Activated CD8-positive, alpha-beta T cell treated with anti-CD3 and anti-CD28 coated beads for 36 hours (primary cell): ENCODE results near the gene ACOX1. TPM values are rescaled to one million over a fixed set of nuclear protein-coding genes. Genes with fewer than 3 reads are reported as not detected.
A peak's percentile ranks its signal among the peaks of the same experiment; 100 is the strongest.

ENCODE experiments used
- ATAC-seq: fragments of 200-7000 bp; cut with Tn5 transposase; one replicate; pipeline ENCODE4 v1.10.0; 2021; ENCODE audit warnings: mild to moderate bottlenecking, moderate library complexity
- CTCF ChIA-PET: fragments of 350-600 bp; sonication (Branson Sonifier 250); formaldehyde crosslinking; loops from one replicate; lab custom pipeline; 2021; ENCODE audit warnings: antibody characterized with exemption; lab: Charles Lee
- POLR2A ChIA-PET: fragments of 350-600 bp; sonication (Branson Sonifier 250); formaldehyde crosslinking; loops from one replicate; lab custom pipeline; 2021; ENCODE audit warnings: antibody characterized with exemption; lab: Charles Lee
- DNase-seq: peaks from one replicate; pipeline ENCODE4 v3.0.0-alpha.2; 2020
- H3K27ac Mint-ChIP-seq: one replicate; pipeline ENCODE4 v1.8.0; 2021; ENCODE audit warnings: mild to moderate bottlenecking, mixed read lengths
- H3K27me3 Mint-ChIP-seq: one replicate; pipeline ENCODE4 v1.8.0; 2021; ENCODE audit warnings: mixed read lengths
- H3K36me3 Mint-ChIP-seq: one replicate; pipeline ENCODE4 v1.8.0; 2021; ENCODE audit warnings: low read depth, mixed read lengths
- H3K4me1 Mint-ChIP-seq: one replicate; pipeline ENCODE4 v1.8.0; 2021; ENCODE audit warnings: low read depth, mixed read lengths
- H3K4me3 Mint-ChIP-seq: one replicate; pipeline ENCODE4 v1.8.0; 2021; ENCODE audit warnings: mild to moderate bottlenecking, moderate library complexity, mixed read lengths
- H3K9me3 Mint-ChIP-seq: one replicate; pipeline ENCODE4 v1.8.0; 2021; ENCODE audit warnings: mixed read lengths
- intact Hi-C: fragments of 100-400 bp; cut with micrococcal nuclease; formaldehyde crosslinking; loops from one replicate; pipeline ENCODE4 v1.10.0; 2022
- total RNA-seq, 2 experiments: library from RNA; stranded (reverse); gene quantifications; one replicate each; pipeline ENCODE4 v1.2.3, GENCODE V29; 2021
- TF ChIP-seq, protein P1 (sequence below): fragments of 200-600 bp; IDR thresholded peaks from one replicate; pipeline ENCODE4 v1.8.0; 2022; ENCODE audit warnings: antibody characterized with exemption, mild to moderate bottlenecking

The ACOX1 gene
- total RNA-seq, 2 experiments from 2014 or later = 23.0 to 24.1 TPM

DNA sequence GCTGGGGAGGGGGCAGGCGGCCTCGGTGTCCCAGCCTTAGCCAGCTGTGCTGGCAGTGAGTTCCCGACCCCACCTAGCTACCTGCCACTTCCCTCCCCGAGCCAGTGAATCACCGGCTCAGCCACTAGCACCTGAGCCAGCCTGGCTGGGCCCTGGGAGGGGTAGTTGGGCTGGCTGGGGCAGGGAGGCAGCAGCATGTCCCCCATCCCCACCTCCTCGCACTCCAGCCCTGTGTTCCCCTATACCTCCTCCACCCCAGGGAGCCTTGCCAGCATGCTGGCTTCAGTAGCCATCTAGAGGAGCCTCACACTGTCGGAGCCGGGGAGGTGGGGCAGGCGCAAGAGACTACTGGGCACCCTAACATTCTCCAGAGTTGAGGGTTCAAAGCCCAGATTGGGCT is 45.4 kb upstream of the ACOX1 start:
- Mint-ChIP-seq H3K4me1 (peaks cover 10% of the 10 kb centered on the region), H3K4me3 (no peak overlapping the region), H3K27me3 (no peaks in the 10 kb centered on the region), H3K27ac (no peak overlapping the region), H3K9me3 (no peaks in the 10 kb centered on the region), H3K36me3 (no peaks in the 10 kb centered on the region)
- ChIA-PET POLR2A (interaction anchor here (0.6 to 0.8 kb wide), 2 partner anchors 9 to 73 kb away, joined by 3 to 4 read pairs; no protein-coding TSS in a partner anchor), CTCF (interaction anchor here (0.9 kb wide), 1 partner anchor 13 kb away, joined by 3 read pairs; no protein-coding TSS in a partner anchor)
- intact Hi-C loops = no loop called here
- no peak for DNase-seq
- no peak for ATAC-seq
- TF ChIP-seq, protein P1, sequence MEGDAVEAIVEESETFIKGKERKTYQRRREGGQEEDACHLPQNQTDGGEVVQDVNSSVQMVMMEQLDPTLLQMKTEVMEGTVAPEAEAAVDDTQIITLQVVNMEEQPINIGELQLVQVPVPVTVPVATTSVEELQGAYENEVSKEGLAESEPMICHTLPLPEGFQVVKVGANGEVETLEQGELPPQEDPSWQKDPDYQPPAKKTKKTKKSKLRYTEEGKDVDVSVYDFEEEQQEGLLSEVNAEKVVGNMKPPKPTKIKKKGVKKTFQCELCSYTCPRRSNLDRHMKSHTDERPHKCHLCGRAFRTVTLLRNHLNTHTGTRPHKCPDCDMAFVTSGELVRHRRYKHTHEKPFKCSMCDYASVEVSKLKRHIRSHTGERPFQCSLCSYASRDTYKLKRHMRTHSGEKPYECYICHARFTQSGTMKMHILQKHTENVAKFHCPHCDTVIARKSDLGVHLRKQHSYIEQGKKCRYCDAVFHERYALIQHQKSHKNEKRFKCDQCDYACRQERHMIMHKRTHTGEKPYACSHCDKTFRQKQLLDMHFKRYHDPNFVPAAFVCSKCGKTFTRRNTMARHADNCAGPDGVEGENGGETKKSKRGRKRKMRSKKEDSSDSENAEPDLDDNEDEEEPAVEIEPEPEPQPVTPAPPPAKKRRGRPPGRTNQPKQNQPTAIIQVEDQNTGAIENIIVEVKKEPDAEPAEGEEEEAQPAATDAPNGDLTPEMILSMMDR = no peak

DNA sequence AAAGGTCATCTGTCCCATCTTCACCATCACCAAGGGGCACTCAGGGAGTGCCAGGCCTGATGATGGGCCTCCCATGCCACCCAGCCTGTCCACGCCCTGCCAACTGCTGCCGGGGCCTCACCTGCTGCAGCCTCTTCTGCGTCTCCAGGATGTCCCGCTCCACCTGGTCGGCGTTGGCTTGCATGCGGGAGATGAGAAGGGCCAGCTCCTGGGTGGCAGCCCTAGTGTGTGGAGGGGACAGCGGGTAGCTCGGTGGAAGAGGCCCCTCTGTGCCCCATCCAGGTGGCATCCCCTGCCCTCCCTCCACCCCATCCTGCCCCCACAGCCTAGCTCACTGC is 44.9 kb upstream of the ACOX1 start:
- peaks cover 5% of the 10 kb centered on the region for H3K4me1 Mint-ChIP-seq
- no peak for ATAC-seq
- TF ChIP-seq, protein P1 = no peak
- no peak for DNase-seq
- no peak overlapping the region for H3K27ac Mint-ChIP-seq
- intact Hi-C loops = no loop called here
- no peaks in the 10 kb centered on the region for H3K27me3 Mint-ChIP-seq
- no peak overlapping the region for H3K4me3 Mint-ChIP-seq
- no peaks in the 10 kb centered on the region for H3K36me3 Mint-ChIP-seq
- H3K9me3 Mint-ChIP-seq = no peaks in the 10 kb centered on the region
- POLR2A ChIA-PET = interaction anchor here (0.6 to 0.8 kb wide), 3 partner anchors 8 to 74 kb away, joined by 3 to 4 read pairs (median 3); no protein-coding TSS in a partner anchor
- CTCF ChIA-PET = interaction anchor here (0.9 kb wide), 1 partner anchor 14 kb away, joined by 3 read pairs; no protein-coding TSS in a partner anchor

DNA sequence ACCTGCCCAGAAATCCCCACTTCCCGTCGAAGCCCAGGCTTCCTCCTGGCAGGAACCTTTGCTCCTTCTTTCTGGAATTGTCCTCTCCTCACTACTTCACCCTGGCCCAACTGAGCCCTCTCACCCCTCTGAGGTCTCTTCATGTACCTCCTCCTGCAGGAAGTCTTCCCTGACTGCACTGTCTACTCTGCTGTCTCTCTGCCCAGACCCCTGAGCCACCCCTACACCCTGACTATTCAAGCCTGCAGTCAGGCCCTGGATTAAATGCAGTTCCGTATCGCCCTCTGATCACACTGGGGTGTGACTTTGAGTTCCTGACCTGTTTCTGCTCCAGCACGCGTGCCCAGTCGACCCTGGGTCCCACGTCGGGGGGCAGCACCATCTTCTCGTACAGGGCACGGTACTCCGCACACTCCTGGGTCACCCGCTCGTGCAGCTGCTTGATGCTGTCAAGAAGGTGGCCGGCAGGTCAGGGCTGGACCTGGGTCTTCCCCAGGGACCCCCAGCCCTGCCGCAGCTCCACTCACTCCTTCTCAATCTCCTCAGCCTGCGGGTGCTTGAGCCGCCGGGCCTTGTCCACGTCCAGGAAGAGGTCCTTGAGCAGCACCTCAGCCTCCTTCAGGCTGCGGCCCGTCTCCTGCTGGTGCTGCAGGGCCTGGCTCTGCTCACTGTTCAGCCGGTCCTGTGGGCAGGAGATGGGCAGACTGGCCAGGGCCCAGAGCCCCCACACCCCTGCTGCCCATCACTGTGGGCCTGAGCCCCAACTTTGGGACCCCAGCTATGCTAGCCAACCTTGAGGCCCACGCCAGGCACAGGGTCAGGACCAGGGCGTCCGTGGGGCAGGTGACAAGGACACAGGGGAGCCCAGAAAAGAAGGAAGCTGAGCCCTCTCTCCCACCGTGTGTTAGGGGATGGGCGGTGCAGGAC is 44.3 kb upstream of the ACOX1 start:
- no peak overlapping the region for H3K4me3 Mint-ChIP-seq
- TF ChIP-seq, protein P1 = no peak
- ChIA-PET CTCF (interaction anchor here (0.9 kb wide), 1 partner anchor 15 kb away, joined by 3 read pairs; no protein-coding TSS in a partner anchor), POLR2A (interaction anchor here (0.6 to 0.8 kb wide), 3 partner anchors 8 to 74 kb away, joined by 3 to 4 read pairs (median 3); no protein-coding TSS in a partner anchor)
- H3K9me3 Mint-ChIP-seq = no peaks in the 10 kb centered on the region
- no peaks in the 10 kb centered on the region for H3K27me3 Mint-ChIP-seq
- intact Hi-C loops = no loop called here
- H3K36me3 Mint-ChIP-seq = no peaks in the 10 kb centered on the region
- H3K4me1 Mint-ChIP-seq = no peaks in the 10 kb centered on the region
- H3K27ac Mint-ChIP-seq = peak overlapping the region; percentile 38
- DNase-seq (no peak), ATAC-seq (no peak)

DNA sequence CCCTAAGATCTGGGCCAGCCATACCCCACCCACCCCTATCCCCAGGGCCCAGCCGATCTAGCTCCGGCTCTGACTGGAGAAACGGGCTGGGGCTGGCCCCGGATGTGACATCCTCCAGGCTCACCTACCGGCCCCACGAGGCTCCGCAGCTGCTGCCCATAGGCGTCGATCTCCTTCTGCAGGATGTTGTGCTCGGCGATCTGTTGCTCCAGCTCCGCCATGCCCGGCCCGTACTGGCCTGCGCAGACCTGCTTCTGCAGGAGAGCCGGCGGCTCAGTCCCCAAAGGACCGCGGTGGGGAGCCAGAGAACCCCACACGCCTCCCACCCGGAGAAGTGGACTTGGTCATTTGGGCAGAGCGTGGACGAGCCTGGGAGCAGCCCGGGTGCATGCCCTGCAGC is 43.3 kb upstream of the ACOX1 start:
- no peaks in the 10 kb centered on the region for H3K9me3 Mint-ChIP-seq
- H3K36me3 Mint-ChIP-seq = no peaks in the 10 kb centered on the region
- H3K4me3 Mint-ChIP-seq = no peak overlapping the region
- no peaks in the 10 kb centered on the region for H3K27me3 Mint-ChIP-seq
- ATAC-seq = no peak
- CTCF ChIA-PET = no interaction called here
- H3K4me1 Mint-ChIP-seq = no peaks in the 10 kb centered on the region
- intact Hi-C loops = no loop called here
- POLR2A ChIA-PET = no interaction called here
- TF ChIP-seq, protein P1 = no peak
- DNase-seq = no peak
- no peak overlapping the region for H3K27ac Mint-ChIP-seq
